HG03521 (cell line): Measurements from ENCODE around the gene NFIA.

Experiments
- ATAC-seq: cut with Tn5 transposase; IDR thresholded peaks from one replicate; pipeline ENCODE4 v1.9.1; 2021; ENCODE audit warnings: mild to moderate bottlenecking, moderate library complexity; ENCODE audit not compliant: unreplicated experiment

NFIA gene

GRCh38 chr1:61149010-61149860 lies 66.9 kb downstream of the NFIA start:
- no peak for ATAC-seq

GRCh38 chr1:61151565-61151964 lies 69.2 kb downstream of the NFIA start:
- ATAC-seq: no peak

- ATAC-seq: no peak
Measured at GRCh38 chr1:61152066-61152465, 69.7 kb downstream of the NFIA start.

GRCh38 chr1:61152469-61153105 lies 70.2 kb downstream of the NFIA start:
- no peak for ATAC-seq

- no peak for ATAC-seq
Measured at GRCh38 chr1:61156576-61157467, 74.5 kb downstream of the NFIA start.

- ATAC-seq: no peak
Measured at GRCh38 chr1:61157468-61157987, 75.2 kb downstream of the NFIA start.

GRCh38 chr1:61158591-61158990 lies 76.2 kb downstream of the NFIA start:
- ATAC-seq: no peak

- ATAC-seq: no peak
Measured at GRCh38 chr1:61160526-61160925, 78.2 kb downstream of the NFIA start.

- ATAC-seq: no peak
Measured at GRCh38 chr1:61162520-61163258, 80.3 kb downstream of the NFIA start.

- no peak for ATAC-seq
Measured at GRCh38 chr1:61163355-61163754, 81.0 kb downstream of the NFIA start.

GRCh38 chr1:61165402-61165801 lies 83.0 kb downstream of the NFIA start:
- no peak for ATAC-seq

- no peak for ATAC-seq
Measured at GRCh38 chr1:61167309-61167708, 84.9 kb downstream of the NFIA start.

- ATAC-seq: no peak
Measured at GRCh38 chr1:61169045-61169444, 86.7 kb downstream of the NFIA start.

- ATAC-seq: no peak
Measured at GRCh38 chr1:61169634-61170033, 87.3 kb downstream of the NFIA start.

GRCh38 chr1:61170328-61171238 lies 88.2 kb downstream of the NFIA start:
- no peak for ATAC-seq

- ATAC-seq: no peak
Measured at GRCh38 chr1:61171346-61171745, 89.0 kb downstream of the NFIA start.

- no peak for ATAC-seq
Measured at GRCh38 chr1:61171974-61172373, 89.6 kb downstream of the NFIA start.

GRCh38 chr1:61173118-61173517 lies 90.8 kb downstream of the NFIA start:
- ATAC-seq: no peak

GRCh38 chr1:61174060-61174795 lies 91.9 kb downstream of the NFIA start:
- ATAC-seq: no peak
